HG03342 (cell line): ENCODE data around the gene ACD.

Experiments
- ATAC-seq: cut with Tn5 transposase; IDR thresholded peaks from one replicate; pipeline ENCODE4 v1.9.1; 2021; ENCODE audit warnings: mild to moderate bottlenecking, moderate library complexity; ENCODE audit not compliant: unreplicated experiment

Gene ACD

DNA sequence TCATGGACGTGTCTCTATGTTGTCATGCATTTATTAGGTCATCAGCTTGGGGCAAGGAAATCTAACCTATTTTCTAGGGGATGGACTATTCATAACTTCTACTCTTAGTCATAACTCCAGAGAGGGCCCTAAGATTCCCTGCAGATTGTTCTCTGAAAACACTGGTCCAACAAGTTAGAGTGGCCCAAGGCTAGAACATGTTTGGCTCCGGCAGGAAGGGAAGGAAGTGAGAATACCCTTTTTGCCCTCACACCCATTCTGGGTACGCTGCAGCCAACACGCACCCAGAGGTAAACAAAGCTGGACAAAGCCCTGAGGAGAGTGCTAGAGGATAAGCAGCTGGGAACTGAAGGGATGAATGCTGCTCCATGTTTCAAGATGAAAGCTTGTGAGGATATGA, 16.5 kb upstream of the ACD start:
- ATAC-seq: no peak

- ATAC-seq: no peak
Measured at GRCh38 chr16:67675999-67676398, 15.9 kb upstream of the ACD start.

DNA sequence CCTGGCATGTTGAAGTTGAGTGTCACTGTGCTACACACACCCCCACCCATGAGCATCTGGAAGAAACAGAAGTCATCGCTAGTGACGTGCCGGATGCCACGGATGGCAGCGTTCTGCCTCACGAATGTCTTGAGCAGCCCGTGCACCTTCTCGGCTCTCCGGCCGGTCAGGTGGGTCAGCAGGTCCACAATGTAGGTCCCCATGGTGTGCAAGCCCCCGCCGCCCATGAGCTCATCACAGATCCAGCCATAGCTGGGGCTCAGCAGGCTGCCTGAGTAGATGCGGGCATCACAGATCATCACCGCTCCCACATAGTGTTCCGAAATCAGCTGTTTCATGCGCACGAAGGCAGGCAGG, 15.5 kb upstream of the ACD start:
- ATAC-seq: no peak

- ATAC-seq: no peak
Measured at GRCh38 chr16:67674851-67675578, 15.0 kb upstream of the ACD start.

GRCh38 chr16:67673712-67674580, 13.9 kb upstream of the ACD start:
- ATAC-seq: no peak

GRCh38 chr16:67672739-67673662, 12.9 kb upstream of the ACD start:
- no peak for ATAC-seq

DNA sequence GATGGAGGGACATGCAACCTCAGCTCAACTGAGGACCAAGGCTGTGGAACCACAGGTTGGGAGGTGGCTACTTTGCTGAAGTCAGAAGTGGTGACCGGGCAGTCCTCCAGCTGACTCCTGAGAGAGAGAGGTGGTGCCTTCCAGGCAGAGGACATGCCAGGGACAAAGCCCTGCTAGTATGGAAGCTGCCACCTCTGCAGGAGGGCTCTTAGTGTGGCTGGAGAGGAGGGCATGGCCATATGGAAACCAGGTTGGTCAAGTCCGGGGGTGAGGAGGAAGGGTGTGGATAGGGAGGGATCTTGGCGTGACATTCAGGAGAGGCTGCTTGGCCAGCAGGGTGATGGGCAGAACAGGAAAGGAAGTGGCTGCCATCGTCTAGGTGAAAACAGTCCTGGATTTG, 12.2 kb upstream of the ACD start:
- no peak for ATAC-seq

GRCh38 chr16:67669499-67670101, 9.5 kb upstream of the ACD start:
- no peak for ATAC-seq

- ATAC-seq: no peak
Measured at GRCh38 chr16:67668495-67669157, 8.6 kb upstream of the ACD start.

GRCh38 chr16:67667817-67668494, 7.9 kb upstream of the ACD start:
- peak; percentile 61 for ATAC-seq

DNA sequence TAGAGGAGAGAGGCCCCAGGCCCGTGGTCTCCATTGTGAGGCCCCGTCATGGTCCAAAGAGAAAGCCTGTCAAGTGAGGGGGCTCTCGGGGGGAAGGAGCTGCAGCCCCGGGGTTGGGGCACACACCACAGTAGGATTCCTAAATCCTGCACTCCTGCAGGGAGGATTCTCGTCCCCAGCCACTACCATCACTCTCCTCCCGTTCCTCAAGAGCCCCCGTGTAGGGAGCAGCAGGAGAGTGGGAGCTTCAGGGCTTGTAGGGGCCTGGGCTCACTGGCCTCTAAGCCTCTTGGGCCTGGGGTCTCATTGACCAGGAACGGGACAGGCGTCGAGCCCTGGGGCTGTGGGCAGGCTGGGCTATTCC, 7.4 kb upstream of the ACD start:
- no peak for ATAC-seq

DNA sequence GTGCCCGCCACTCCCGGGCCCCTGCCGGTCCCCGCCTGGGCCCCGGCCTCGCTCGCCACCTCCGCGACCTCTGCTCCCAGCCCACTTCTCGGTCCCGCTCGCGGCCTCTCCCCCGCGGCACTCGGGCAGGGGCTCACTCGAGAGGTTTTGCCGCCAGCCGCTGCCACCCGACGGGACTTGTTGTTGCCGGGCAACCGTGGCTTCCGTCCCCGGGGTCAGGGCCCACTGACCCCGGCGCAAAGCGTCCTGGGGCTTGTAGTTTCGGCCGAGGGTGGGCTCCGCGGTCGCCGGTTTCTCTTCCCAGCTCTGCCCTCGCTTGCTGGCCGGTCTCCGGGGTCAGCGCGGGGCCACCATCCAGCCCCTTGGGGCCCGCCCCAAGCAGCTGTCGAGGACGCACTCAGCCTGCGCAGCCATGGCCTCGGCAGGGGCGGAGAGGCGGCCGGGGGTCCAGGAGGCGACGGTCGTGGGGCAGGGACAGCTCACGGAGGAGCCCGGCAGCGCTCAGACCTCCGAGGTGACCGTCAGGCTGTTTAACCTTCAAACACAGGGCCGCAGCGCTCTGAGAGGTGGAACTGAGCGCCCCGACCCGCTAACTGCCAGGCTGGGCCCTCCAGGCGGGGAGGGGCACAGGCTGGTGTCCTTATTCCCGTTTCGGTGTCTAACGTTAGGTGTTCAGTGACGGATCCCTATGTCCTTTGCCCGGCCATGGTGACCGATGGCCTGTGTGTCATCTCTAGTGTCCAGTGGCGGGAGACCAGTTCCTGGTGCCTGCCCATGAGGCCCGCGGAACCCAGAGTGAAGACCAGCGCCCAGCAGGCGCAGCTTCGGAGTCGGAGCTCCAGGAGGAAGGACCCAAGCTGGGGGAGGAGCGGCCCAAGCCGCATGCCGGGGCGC, 6.7 kb upstream of the ACD start, which contains the start of the genes C16orf86 and ENKD1:
Gene C16orf86 (plus strand): TSS at position 256 of the 894 bp plus-strand sequence. CDS start 157 bp downstream, at position 413.
Gene ENKD1 (minus strand): TSS at position 192 of the 894 bp plus-strand sequence. CDS start 308 bp downstream, outside the sequence.
- peak; percentile 47 for ATAC-seq

DNA sequence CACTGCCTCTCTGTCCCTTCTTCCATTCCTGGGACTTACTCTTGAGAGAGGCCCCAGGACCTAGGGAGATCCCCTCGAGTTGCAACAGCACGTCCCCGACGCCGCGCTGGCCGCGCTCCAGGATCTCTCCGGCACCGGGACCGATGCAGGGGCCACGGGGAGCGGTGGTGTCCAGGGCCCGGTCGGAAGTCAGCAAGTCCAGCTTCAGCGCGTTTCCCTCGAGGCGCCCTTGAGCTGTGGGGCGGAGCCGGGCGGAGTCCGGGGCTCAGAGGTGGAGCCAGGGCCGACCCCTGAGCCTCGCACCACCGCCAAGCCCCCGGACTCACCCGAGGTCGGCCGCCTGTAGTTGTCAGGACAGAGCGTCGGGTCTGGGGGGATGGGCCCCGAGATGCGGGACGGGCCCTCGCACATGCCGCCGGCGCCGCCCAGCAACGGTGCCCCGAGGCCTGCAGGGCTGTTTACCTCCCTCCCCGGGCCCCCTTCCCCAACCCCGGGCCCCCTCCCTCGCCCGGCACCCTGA, 6.0 kb upstream of the ACD start:
- ATAC-seq: no peak

- no peak for ATAC-seq
Measured at GRCh38 chr16:67665598-67665997, 5.5 kb upstream of the ACD start.

GRCh38 chr16:67664871-67665270, 4.8 kb upstream of the ACD start:
- no peak for ATAC-seq

- ATAC-seq: no peak
Measured at GRCh38 chr16:67664258-67664657, 4.2 kb upstream of the ACD start.

- ATAC-seq: no peak
Measured at GRCh38 chr16:67663877-67664222, 3.8 kb upstream of the ACD start.

- no peak for ATAC-seq
Measured at GRCh38 chr16:67663151-67663876, 3.3 kb upstream of the ACD start.
